Vagina (tissue), 2 donors: ENCODE results near the gene PON1. TPM values are rescaled to one million over a fixed set of nuclear protein-coding genes. Genes with fewer than 3 reads are reported as not detected.

Experiments used
- DNase-seq, 2 donors: peaks; one replicate each; pipeline ENCODE4 v3.0.0-alpha.2; 2017; ENCODE audit errors: extremely low spot score in 2 of 2
- H3K27ac ChIP-seq: fragments of 200-600 bp; sonication (generic); one replicate; pipeline ENCODE4 v1.5.1; 2019
- H3K27me3 ChIP-seq: fragments of 200-600 bp; sonication (generic); one replicate; pipeline ENCODE4 v1.5.1; 2019
- H3K36me3 ChIP-seq, 2 donors: fragments of 200-600 bp; sonication (generic); one replicate each; pipeline ENCODE4 v1.5.1; 2017 to 2019
- H3K4me1 ChIP-seq: fragments of 200-600 bp; sonication (generic); one replicate; pipeline ENCODE4 v1.5.1; 2019
- H3K4me3 ChIP-seq, 2 donors: fragments of 200-600 bp; sonication (generic); 1 replicate in 1 of 2; 2 replicates in 1 of 2; pipeline ENCODE4 v1.5.1; 2016 to 2019
- H3K9me3 ChIP-seq: fragments of 200-600 bp; sonication (generic); one replicate; pipeline ENCODE4 v1.5.1; 2019
- CTCF ChIP-seq, 3 experiments: fragments of 450-650 bp in 2 of 3; fragments of 200-600 bp in 1 of 3; sonication (generic) in 1 of 3; IDR thresholded peaks; one replicate each; pipeline ENCODE4 v1.5.1; 2017 to 2019; ENCODE audit warnings: antibody characterized with exemption in 3 of 3, mild to moderate bottlenecking in 2 of 3, moderate library complexity in 2 of 3
- POLR2A ChIP-seq, 2 donors: fragments of 450-650 bp; IDR thresholded peaks; one replicate each; pipeline ENCODE4 v1.6.1; 2017; ENCODE audit warnings: antibody characterized with exemption in 2 of 2, mild to moderate bottlenecking in 2 of 2, moderate library complexity in 2 of 2
- POLR2AphosphoS5 ChIP-seq, 2 donors: sonication (generic); formaldehyde crosslinking; IDR thresholded peaks; one replicate each; pipeline ENCODE4 v1.9.0; 2017; ENCODE audit warnings: antibody characterized with exemption in 2 of 2, mild to moderate bottlenecking in 2 of 2, low read depth in 1 of 2; ENCODE audit not compliant: insufficient read depth in 1 of 2
- intact Hi-C: fragments of 100-400 bp; cut with DNase I; formaldehyde crosslinking; loops from one replicate; pipeline ENCODE4 v1.15.1; 2023
- total RNA-seq: library from RNA; depleted of rRNA; stranded (reverse); fragments of >200 nt; gene quantifications from one replicate; pipeline ENCODE4 v1.2.3, GENCODE V29; 2016

Gene PON1
- total RNA-seq, 1 donor from 2014 or later: not detected

- intact Hi-C loops: no loop called here
- TF ChIP-seq CTCF (IDR thresholded peaks at IDR 0.05) (no peak), POLR2AphosphoS5 (IDR thresholded peaks at IDR 0.05; ENCODE audit: insufficient read depth in 1 of 2, low read depth in 1 of 2) (no peak), POLR2A (IDR thresholded peaks at IDR 0.05) (no peak)
These were observed 11.8 kb downstream of the PON1 start for GRCh38 chr7:95312561-95312960.

GRCh38 chr7:95311389-95311788 is 12.9 kb downstream of the PON1 start:
- Histone ChIP-seq H3K27ac (no peak overlapping the region), H3K4me3 (no peak overlapping the region), H3K4me1 (no peaks in the 10 kb centered on the region), H3K27me3 (no peaks in the 10 kb centered on the region), H3K36me3 (no peaks in the 10 kb centered on the region), H3K9me3 (no peaks in the 10 kb centered on the region)
- no peak for TF ChIP-seq POLR2A (IDR thresholded peaks at IDR 0.05)
- no peak for TF ChIP-seq CTCF (IDR thresholded peaks at IDR 0.05)
- TF ChIP-seq POLR2AphosphoS5 (IDR thresholded peaks at IDR 0.05; ENCODE audit: insufficient read depth in 1 of 2, low read depth in 1 of 2): no peak
- DNase-seq: no peak
- intact Hi-C loops: no loop called here

More at GRCh38 chr7:95312561-95312960, 11.8 kb downstream of the PON1 start:
- no peak for DNase-seq
- Histone ChIP-seq H3K27ac (no peak overlapping the region), H3K36me3 (no peaks in the 10 kb centered on the region), H3K4me3 (no peak overlapping the region), H3K4me1 (no peaks in the 10 kb centered on the region), H3K27me3 (no peaks in the 10 kb centered on the region), H3K9me3 (no peaks in the 10 kb centered on the region)

GRCh38 chr7:95309951-95310350 is 14.4 kb downstream of the PON1 start:
- Histone ChIP-seq H3K4me1 (no peaks in the 10 kb centered on the region), H3K27ac (no peak overlapping the region), H3K9me3 (no peaks in the 10 kb centered on the region), H3K4me3 (no peak overlapping the region), H3K36me3 (no peaks in the 10 kb centered on the region), H3K27me3 (no peaks in the 10 kb centered on the region)
- TF ChIP-seq CTCF (IDR thresholded peaks at IDR 0.05): no peak
- no peak for DNase-seq
- intact Hi-C loops: no loop called here

GRCh38 chr7:95304990-95305389 is 19.3 kb downstream of the PON1 start:
- no peak for DNase-seq
- H3K36me3 ChIP-seq: no peaks in the 10 kb centered on the region
- intact Hi-C loops: no loop called here

More at GRCh38 chr7:95304990-95305389, 19.3 kb downstream of the PON1 start:
- Histone ChIP-seq H3K4me1 (no peaks in the 10 kb centered on the region), H3K27ac (no peak overlapping the region), H3K9me3 (no peaks in the 10 kb centered on the region), H3K4me3 (no peak overlapping the region), H3K27me3 (no peaks in the 10 kb centered on the region)
- TF ChIP-seq POLR2AphosphoS5 (IDR thresholded peaks at IDR 0.05; ENCODE audit: insufficient read depth in 1 of 2, low read depth in 1 of 2) (no peak), POLR2A (IDR thresholded peaks at IDR 0.05) (no peak), CTCF (IDR thresholded peaks at IDR 0.05) (no peak)
